Measurements from ENCODE around the gene PLIN1.

GRCh38 chr15:89640245-89640644 is 38.9 kb downstream of the PLIN1 start:
- TF ChIP-seq POLR2A (IDR thresholded peaks at IDR 0.05) (no peak), CTCF (IDR thresholded peaks at IDR 0.05) (no peak)

Measured in sigmoid colon (tissue), 3 donors.